Measurements from ENCODE around the gene LRCH1.

GRCh38 chr13:46757640-46758039 is 204.7 kb downstream of the LRCH1 start:
- TF ChIP-seq RFX5 (IDR thresholded peaks at IDR 0.05; ENCODE audit: low read depth, low read length), result no peak
- no peak for TF ChIP-seq CTCF (IDR thresholded peaks at IDR 0.05 in 2 of 3, conservative IDR thresholded peaks at IDR 0.05 in 1 of 3; ENCODE audit: control insufficient read depth in 2 of 3, extremely low read depth in 1 of 3, insufficient read depth in 1 of 3, low read depth in 3 of 3, low read length in 3 of 3)
- no peak for TF ChIP-seq POLR2AphosphoS5 (IDR thresholded peaks at IDR 0.05; ENCODE audit: low read length)
- TF ChIP-seq ELK1 (IDR thresholded peaks at IDR 0.05; ENCODE audit: low read depth, low read length), result no peak
- TF ChIP-seq POLR2A (IDR thresholded peaks at IDR 0.05; ENCODE audit: low read depth, low read length), result no peak
- TF ChIP-seq EP300 (IDR thresholded peaks at IDR 0.05; ENCODE audit: borderline replicate concordance in 1 of 2, control insufficient read depth in 1 of 2, low read depth in 2 of 2, low read length in 2 of 2), result no peak
- no peak for TF ChIP-seq NFYB (IDR thresholded peaks at IDR 0.05; ENCODE audit: insufficient read depth, low read depth, low read length)
- TF ChIP-seq MEF2A (IDR thresholded peaks at IDR 0.05; ENCODE audit: insufficient read depth, low read depth, low read length), result no peak
- no peak for TF ChIP-seq NR2F1 (conservative IDR thresholded peaks at IDR 0.05)
- TF ChIP-seq ZNF274 (IDR thresholded peaks at IDR 0.05; ENCODE audit: insufficient read depth, insufficient read length), result no peak
- TF ChIP-seq TAF1 (IDR thresholded peaks at IDR 0.05; ENCODE audit: borderline replicate concordance, low read depth, low read length), result no peak
- no peak for TF ChIP-seq EZH2 (IDR thresholded peaks at IDR 0.05; ENCODE audit: borderline replicate concordance, control insufficient read depth, low read depth, low read length)
- TF ChIP-seq SMC3 (IDR thresholded peaks at IDR 0.05; ENCODE audit: borderline replicate concordance, low read length), result no peak
- no peak for TF ChIP-seq SMAD1 (IDR thresholded peaks at IDR 0.05; ENCODE audit: low read depth, partially characterized antibody)

All from GM12878 (cell line).